AG04449 (cell line): ENCODE data around the gene YWHAH.

Experiments
- CTCF ChIA-PET: fragments of 350-600 bp; formaldehyde crosslinking; extraction: SDS; loops from one replicate; lab custom pipeline; 2021; ENCODE audit warnings: antibody characterized with exemption; lab: Yijun Ruan, JAX
- POLR2A ChIA-PET: fragments of 400-600, 350-600 bp; formaldehyde crosslinking; extraction: SDS; loops from one replicate; lab custom pipeline; 2020; ENCODE audit warnings: antibody characterized with exemption, inconsistent platforms; lab: Yijun Ruan, JAX
- DNase-seq: peaks from one replicate; pipeline ENCODE4 v3.0.0-alpha.2; 2010; ENCODE audit warnings: low read depth, low spot score
- H3K4me3 ChIP-seq: 2 replicates; pipeline ENCODE4 v1.5.1; 2011; ENCODE audit warnings: low read depth, mild to moderate bottlenecking, control low read depth, low read length
- CTCF ChIP-seq: IDR thresholded peaks from one replicate; pipeline ENCODE4 v1.5.1; 2011; ENCODE audit warnings: mild to moderate bottlenecking, moderate library complexity, low read length, control low read depth, inconsistent platforms; ENCODE audit not compliant: insufficient read depth; ENCODE audit errors: missing control alignments

The YWHAH gene

GRCh38 chr22:31920306-31920705 lies 24.0 kb upstream of the YWHAH start:
- DNase-seq: no peak
- ChIA-PET CTCF (no interaction called here), POLR2A (no interaction called here)
- no peak for TF ChIP-seq CTCF
- no peak overlapping the region for H3K4me3 ChIP-seq

DNA sequence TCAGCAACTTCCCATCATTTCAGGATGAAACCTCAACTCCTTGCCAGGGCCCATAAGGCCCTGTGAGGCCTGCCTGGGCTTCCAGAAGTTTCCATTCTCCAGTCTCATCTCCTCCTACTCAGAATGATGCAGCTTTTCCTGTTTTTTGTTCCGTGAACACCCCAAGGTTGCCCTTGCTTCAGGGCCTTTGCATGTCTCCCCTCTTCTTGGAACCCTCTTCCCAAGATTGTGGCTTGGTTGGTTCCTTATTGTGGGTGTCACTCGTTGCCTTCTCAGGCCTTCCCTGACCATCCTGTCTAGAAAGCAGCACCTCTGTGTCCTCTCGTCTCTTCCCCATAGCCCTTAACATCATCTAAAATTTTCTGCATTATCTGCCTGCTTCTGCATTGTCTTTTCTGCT lies 23.2 kb upstream of the YWHAH start:
- POLR2A ChIA-PET: no interaction called here
- no peak for TF ChIP-seq CTCF
- CTCF ChIA-PET: no interaction called here

GRCh38 chr22:31922534-31922933 lies 21.8 kb upstream of the YWHAH start:
- POLR2A ChIA-PET: no interaction called here
- no peak overlapping the region for H3K4me3 ChIP-seq
- CTCF ChIA-PET: no interaction called here
- TF ChIP-seq CTCF: no peak
- DNase-seq: no peak

More for the DNA sequence above, 23.2 kb upstream of the YWHAH start:
- no peak overlapping the region for H3K4me3 ChIP-seq
- DNase-seq: no peak

GRCh38 chr22:31923136-31923535 lies 21.2 kb upstream of the YWHAH start:
- no peak for DNase-seq
- no peak for TF ChIP-seq CTCF
- ChIA-PET CTCF (no interaction called here), POLR2A (no interaction called here)
- no peak overlapping the region for H3K4me3 ChIP-seq

GRCh38 chr22:31923747-31924146 lies 20.6 kb upstream of the YWHAH start:
- CTCF ChIA-PET: no interaction called here
- no peak for TF ChIP-seq CTCF
- POLR2A ChIA-PET: no interaction called here
- no peak for DNase-seq
- no peak overlapping the region for H3K4me3 ChIP-seq

DNA sequence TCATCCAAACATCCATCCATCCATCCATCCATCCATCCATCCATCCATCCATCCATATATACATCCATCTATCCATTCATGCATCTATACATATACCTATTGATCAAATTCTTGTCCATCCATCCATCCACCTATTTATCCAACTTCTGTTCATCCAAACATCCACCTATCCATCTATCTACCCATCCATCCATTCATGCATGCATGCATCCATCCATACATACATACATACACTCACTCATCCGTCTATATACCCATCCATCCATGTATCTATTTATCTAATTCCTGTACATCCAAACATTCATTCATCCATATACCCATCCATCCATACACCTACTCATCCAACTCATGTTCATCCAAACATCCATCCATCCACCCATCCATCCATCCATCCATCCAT lies 19.3 kb upstream of the YWHAH start:
- no peak overlapping the region for H3K4me3 ChIP-seq
- TF ChIP-seq CTCF: no peak
- CTCF ChIA-PET: no interaction called here
- POLR2A ChIA-PET: no interaction called here
- no peak for DNase-seq

DNA sequence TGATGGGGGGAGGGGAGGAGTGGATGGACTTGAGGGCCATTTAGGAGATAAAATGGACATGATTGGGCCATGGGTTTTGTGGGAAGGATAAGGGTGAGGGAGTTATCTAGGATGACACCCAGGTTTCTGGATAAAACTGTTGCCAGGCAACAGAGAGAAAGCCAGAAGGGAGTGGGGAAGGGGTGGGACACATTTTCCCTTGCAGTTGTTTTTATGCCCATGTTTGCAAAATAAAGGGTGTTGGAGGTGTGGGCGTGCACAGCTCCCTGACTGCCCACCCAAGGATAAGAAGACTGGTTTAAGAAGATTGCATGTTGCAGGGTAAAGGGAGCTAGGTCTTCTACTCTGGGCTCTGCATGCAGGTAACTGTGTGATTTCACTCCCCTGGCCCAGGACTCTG lies 18.3 kb upstream of the YWHAH start:
- no peak overlapping the region for H3K4me3 ChIP-seq
- no peak for TF ChIP-seq CTCF
- no peak for DNase-seq
- POLR2A ChIA-PET: no interaction called here
- CTCF ChIA-PET: no interaction called here
